ENCODE results near the gene GORASP1.

Gene GORASP1

DNA sequence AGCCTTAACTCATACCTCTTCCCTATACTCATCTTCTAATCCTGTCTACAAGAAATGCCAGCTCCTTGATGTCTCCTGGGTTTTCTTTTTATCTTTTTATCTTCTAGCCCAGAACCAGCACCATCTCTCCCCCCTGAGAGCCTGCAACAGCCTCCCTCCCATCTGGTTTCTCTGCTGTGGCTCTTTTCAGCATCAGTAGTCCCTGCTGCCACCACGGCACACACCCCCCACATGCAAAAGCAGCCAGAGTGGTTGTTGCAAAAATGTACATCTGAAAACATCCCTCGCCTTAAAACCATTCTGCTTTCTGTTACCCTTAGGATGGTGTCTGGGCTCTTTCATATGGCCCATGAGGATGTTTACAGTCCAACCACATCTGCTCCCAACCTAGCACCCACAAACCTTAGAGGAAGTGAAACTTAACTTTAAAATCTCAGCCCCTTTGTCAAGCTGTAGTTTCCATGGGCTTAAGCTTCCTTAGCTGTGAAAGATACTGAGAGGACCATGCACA, 828 bp upstream of the GORASP1 start:
- H3K36me3 ChIP-seq (ENCODE audit: control insufficient read depth, insufficient read depth, low read length): peaks cover 5% of the 10 kb centered on the region

DNA sequence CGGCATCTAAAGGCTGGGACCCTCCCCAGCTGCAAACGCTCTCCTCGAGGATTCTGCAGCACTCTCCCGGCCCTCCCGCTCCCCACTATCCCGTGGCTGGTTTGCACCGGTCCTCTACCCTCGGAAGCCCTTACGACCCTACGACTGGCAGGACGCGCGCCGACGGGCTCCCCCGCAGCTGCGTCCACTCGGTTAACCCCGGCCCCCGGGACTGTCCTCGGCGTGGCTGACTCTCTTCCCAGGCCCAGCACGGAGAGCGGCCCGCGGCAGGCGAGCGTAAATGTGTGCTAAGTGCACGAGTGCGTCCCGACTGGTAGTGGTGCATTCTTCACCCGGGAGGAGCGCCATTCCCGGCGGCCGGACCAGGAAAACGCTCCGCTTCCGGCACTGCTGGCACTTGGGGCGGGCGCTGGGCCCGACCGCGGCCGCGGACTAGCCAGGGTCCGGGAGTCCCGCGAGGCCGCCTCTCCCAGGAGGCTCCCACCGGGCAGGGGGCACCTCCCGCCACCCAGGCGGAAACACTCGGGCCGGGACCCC, 508 bp downstream of the GORASP1 start:
- no peaks in the 10 kb centered on the region for H3K9me3 ChIP-seq (ENCODE audit: control insufficient read depth, low read length)
- peaks cover 15% of the 10 kb centered on the region for H3K36me3 ChIP-seq (ENCODE audit: control insufficient read depth, insufficient read depth, low read length)
- 0 to 1% methylated on average over 47 to 53 of the region's 55 CpGs for WGBS, 2 experiments (ENCODE audit: insufficient coverage in 2 of 2)
- peaks cover 18% of the 10 kb centered on the region for H3K4me1 ChIP-seq (ENCODE audit: control insufficient read depth, insufficient read depth, low read length, poor library complexity, severe bottlenecking)
- peak overlapping the region; percentile 93 for H3K4me3 ChIP-seq (ENCODE audit: extremely low read depth, insufficient read depth, low read length, poor library complexity, severe bottlenecking)
- H3K27ac ChIP-seq (ENCODE audit: low read depth, low read length, severe bottlenecking): peak overlapping the region; percentile 73

More for the DNA sequence above, 828 bp upstream of the GORASP1 start:
- Histone ChIP-seq H3K27ac (ENCODE audit: low read depth, low read length, severe bottlenecking) (peak overlapping the region; percentile 73), H3K4me1 (ENCODE audit: control insufficient read depth, insufficient read depth, low read length, poor library complexity, severe bottlenecking) (peaks cover 18% of the 10 kb centered on the region), H3K4me3 (ENCODE audit: extremely low read depth, insufficient read depth, low read length, poor library complexity, severe bottlenecking) (peak overlapping the region; percentile 93), H3K9me3 (ENCODE audit: control insufficient read depth, low read length) (no peaks in the 10 kb centered on the region)
- 62% methylated on average over 2 of the region's 2 CpGs; no CpG with 5 or more reads in 1 of the 2 experiments for WGBS, 2 experiments (ENCODE audit: insufficient coverage in 2 of 2)

DNA sequence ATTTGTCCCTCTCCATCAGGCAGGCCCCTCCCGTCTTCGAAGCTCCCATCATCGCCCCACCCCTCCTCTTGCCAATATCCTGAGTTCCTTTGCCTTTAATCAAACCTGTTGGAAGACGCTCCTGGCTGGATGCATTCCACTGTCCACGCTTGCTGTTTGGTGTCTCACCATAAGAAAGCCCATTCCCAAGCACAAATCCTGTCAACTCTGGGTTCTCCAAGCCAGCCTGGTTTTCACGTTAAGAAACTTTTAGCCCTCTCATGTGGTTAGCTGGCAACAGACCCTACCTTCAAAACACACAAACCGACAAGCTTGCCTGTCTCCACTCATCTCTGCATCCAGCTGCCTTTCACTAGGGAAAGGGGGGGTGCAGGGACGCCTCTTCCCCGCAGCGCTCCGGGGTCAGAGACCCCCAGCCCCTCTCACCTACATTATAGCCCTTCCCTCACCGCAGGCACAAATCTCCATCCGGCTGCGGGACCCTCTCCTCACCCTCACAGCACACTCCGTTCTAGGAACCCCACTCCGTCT, 1.1 kb downstream of the GORASP1 start:
- WGBS, 2 experiments (ENCODE audit: insufficient coverage in 2 of 2): 5 to 15% methylated on average over 11 to 14 of the region's 16 CpGs
- H3K36me3 ChIP-seq (ENCODE audit: control insufficient read depth, insufficient read depth, low read length): peaks cover 17% of the 10 kb centered on the region
- peak overlapping the region; percentile 93 for H3K4me3 ChIP-seq (ENCODE audit: extremely low read depth, insufficient read depth, low read length, poor library complexity, severe bottlenecking)
- H3K27ac ChIP-seq (ENCODE audit: low read depth, low read length, severe bottlenecking): peak overlapping the region; percentile 73
- H3K9me3 ChIP-seq (ENCODE audit: control insufficient read depth, low read length): no peaks in the 10 kb centered on the region
- peaks cover 18% of the 10 kb centered on the region for H3K4me1 ChIP-seq (ENCODE audit: control insufficient read depth, insufficient read depth, low read length, poor library complexity, severe bottlenecking)

DNA sequence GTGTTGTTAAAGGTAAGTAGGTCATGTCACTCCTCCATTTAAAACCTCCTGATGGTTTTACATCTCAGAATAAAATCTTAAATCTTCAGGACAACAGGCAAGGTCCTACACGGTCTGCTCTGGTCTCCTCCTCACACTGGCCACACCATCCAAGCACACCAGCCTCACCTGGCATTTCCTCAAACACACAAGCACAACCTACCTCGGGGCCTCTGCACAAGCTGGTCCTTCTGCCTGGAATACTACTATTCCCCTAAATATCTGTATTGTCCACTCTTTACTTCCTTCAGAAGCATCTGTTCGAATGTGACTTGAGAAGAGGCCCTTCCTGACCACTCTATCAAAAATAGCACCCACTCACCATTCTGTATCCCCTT, 1.8 kb downstream of the GORASP1 start:
- no peak overlapping the region for H3K27ac ChIP-seq (ENCODE audit: low read depth, low read length, severe bottlenecking)
- WGBS, 2 experiments (ENCODE audit: insufficient coverage in 2 of 2): 92 to 97% methylated on average over 2 to 3 of the region's 3 CpGs
- peaks cover 18% of the 10 kb centered on the region for H3K4me1 ChIP-seq (ENCODE audit: control insufficient read depth, insufficient read depth, low read length, poor library complexity, severe bottlenecking)
- H3K36me3 ChIP-seq (ENCODE audit: control insufficient read depth, insufficient read depth, low read length): peaks cover 22% of the 10 kb centered on the region
- H3K9me3 ChIP-seq (ENCODE audit: control insufficient read depth, low read length): no peaks in the 10 kb centered on the region
- H3K4me3 ChIP-seq (ENCODE audit: extremely low read depth, insufficient read depth, low read length, poor library complexity, severe bottlenecking): peak overlapping the region; percentile 93

DNA sequence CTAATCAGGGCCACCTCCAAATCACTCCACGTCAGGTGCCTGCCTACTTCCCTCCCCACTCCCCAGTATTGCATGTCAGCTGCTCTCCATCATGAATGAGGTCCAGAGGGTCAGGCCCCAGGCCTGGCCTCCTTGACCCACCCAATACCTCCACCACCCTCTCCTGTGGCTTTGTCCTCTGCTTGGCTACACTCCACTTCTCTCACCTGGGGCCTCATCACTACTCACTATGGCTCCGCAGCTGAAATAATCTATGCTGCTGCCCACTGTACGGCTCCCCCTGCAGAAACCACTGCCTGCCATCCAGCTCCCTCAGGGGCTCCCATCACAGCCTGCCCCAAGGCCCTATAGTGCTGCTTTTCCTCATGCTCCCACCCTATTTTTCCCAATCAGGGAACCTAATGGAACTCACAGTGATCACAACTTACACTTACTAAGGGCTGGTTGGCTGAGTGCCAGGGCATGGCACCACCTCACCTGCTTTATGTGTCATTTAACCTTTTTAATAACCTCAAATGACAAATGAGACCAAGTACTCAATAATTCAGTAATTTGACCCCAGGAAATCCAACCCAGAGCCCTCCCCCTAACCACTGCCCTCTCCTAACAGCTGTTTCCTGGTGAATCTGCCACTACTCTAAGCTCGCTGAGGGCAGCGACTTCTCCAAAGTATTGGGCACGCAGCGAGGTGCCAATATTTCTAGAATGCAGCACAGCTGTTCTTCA, 2.3 kb downstream of the GORASP1 start:
- H3K9me3 ChIP-seq (ENCODE audit: control insufficient read depth, low read length): no peaks in the 10 kb centered on the region
- no peak overlapping the region for H3K27ac ChIP-seq (ENCODE audit: low read depth, low read length, severe bottlenecking)
- 90 to 96% methylated on average over 4 to 6 of the region's 7 CpGs for WGBS, 2 experiments (ENCODE audit: insufficient coverage in 2 of 2)
- H3K4me3 ChIP-seq (ENCODE audit: extremely low read depth, insufficient read depth, low read length, poor library complexity, severe bottlenecking): no peak overlapping the region
- H3K4me1 ChIP-seq (ENCODE audit: control insufficient read depth, insufficient read depth, low read length, poor library complexity, severe bottlenecking): peaks cover 18% of the 10 kb centered on the region
- H3K36me3 ChIP-seq (ENCODE audit: control insufficient read depth, insufficient read depth, low read length): peaks cover 27% of the 10 kb centered on the region

DNA sequence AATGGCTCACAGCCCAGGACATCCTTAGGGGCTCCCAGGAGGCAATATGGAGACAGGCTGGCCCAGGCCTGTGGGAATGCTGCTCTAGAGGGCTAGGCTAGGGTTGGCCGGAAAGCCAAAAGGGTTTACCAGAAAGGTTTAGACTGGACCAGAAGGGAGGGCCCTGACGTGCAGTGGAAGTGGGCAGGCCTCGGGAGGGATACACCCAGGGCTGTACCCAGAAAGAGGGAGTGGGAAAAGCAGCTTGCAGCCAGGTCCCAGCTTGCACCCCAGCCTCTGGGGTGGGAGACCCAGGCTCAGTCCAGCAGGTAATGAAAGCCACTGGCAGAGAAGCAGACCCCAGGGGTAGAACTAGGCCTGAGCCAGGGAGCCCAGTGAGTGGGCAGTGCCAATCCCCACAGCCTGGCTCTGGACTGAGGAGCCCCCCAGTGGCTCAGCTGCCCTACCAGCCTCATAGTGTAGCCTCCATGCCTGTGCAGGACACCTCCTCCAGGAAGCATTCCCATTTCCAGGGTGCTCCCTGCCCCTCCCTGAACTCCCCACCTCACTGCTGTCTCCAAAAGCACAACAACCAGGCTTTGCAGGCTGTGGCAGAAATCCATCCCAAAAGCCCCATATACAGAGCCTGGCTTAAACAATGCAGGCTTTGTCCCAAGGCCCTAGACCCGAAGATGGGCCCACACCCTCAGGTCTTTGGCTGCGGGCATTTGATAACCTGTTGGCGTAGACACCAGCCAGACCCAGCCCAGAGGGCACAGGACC, 3.5 kb downstream of the GORASP1 start:
- 95 to 97% methylated on average over 6 of the region's 6 CpGs for WGBS, 2 experiments (ENCODE audit: insufficient coverage in 2 of 2)
- H3K27ac ChIP-seq (ENCODE audit: low read depth, low read length, severe bottlenecking): no peak overlapping the region
- peaks cover 18% of the 10 kb centered on the region for H3K4me1 ChIP-seq (ENCODE audit: control insufficient read depth, insufficient read depth, low read length, poor library complexity, severe bottlenecking)
- no peaks in the 10 kb centered on the region for H3K9me3 ChIP-seq (ENCODE audit: control insufficient read depth, low read length)
- H3K4me3 ChIP-seq (ENCODE audit: extremely low read depth, insufficient read depth, low read length, poor library complexity, severe bottlenecking): no peak overlapping the region
- peaks cover 39% of the 10 kb centered on the region for H3K36me3 ChIP-seq (ENCODE audit: control insufficient read depth, insufficient read depth, low read length)

DNA sequence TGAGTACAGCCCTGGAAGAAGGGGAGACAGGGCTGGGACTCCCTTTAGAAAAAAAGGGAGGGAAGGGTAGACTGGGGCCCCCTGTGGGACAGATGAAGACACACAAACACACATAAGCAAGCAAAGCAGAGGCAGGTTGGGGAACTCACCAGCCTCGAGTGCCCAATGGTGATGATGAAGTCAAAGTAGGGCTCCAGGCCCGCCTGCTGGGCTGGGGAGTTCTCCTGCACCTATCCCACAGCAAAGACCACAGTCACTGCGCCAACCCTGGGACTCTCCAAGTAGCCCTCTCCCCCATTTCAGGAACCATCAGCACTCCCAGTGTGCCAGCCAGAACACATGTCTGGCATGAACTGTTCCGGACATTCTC, 4.1 kb downstream of the GORASP1 start:
- H3K9me3 ChIP-seq (ENCODE audit: control insufficient read depth, low read length): no peaks in the 10 kb centered on the region
- peaks cover 46% of the 10 kb centered on the region for H3K36me3 ChIP-seq (ENCODE audit: control insufficient read depth, insufficient read depth, low read length)
- H3K4me1 ChIP-seq (ENCODE audit: control insufficient read depth, insufficient read depth, low read length, poor library complexity, severe bottlenecking): peaks cover 12% of the 10 kb centered on the region
- H3K27ac ChIP-seq (ENCODE audit: low read depth, low read length, severe bottlenecking): no peak overlapping the region
- no peak overlapping the region for H3K4me3 ChIP-seq (ENCODE audit: extremely low read depth, insufficient read depth, low read length, poor library complexity, severe bottlenecking)
- WGBS, 2 experiments (ENCODE audit: insufficient coverage in 2 of 2): 83 to 100% methylated on average over 2 to 3 of the region's 4 CpGs

DNA sequence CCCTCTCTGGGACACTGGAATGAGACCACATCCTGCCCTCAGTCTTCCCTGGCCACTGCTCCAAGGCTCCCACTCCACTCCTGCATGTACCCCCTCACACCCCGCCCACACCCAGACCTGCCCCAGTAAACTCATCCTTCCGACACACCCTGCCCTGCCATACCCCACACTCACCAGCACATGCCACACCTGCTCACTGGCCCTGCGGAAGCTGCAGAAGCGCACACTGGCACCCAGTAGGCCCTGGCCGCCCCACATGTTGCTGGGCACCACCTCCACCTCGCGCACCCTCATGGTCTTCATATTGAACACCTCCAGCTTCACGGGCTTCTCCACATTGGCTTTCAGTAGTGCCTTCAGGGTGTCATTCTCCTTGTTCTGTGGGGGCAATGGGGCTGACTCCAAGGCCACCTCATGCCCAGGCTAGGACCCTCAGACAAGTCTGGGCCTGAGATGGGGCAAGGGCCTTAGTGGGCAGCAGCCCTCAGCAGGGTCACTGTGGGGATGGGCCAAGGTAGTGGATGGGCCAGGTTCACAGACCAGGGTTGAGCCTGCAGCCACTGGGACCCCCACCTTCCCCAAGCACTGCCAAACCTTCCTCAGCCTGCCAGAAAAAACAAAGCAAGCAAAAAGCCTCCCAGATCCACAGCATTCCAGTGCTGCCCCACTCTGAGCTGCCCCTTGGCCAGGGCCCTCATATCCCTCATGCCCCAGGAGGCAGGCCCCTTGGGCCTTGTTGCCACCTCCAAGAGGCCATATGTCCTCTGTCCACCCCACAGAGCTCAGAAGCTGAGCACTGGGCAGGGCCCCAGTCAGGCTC, 4.7 kb downstream of the GORASP1 start:
- Histone ChIP-seq H3K36me3 (ENCODE audit: control insufficient read depth, insufficient read depth, low read length) (peaks cover 51% of the 10 kb centered on the region), H3K4me3 (ENCODE audit: extremely low read depth, insufficient read depth, low read length, poor library complexity, severe bottlenecking) (no peak overlapping the region)
- 96 to 100% methylated on average over 8 of the region's 8 CpGs for WGBS, 2 experiments (ENCODE audit: insufficient coverage in 2 of 2)

DNA sequence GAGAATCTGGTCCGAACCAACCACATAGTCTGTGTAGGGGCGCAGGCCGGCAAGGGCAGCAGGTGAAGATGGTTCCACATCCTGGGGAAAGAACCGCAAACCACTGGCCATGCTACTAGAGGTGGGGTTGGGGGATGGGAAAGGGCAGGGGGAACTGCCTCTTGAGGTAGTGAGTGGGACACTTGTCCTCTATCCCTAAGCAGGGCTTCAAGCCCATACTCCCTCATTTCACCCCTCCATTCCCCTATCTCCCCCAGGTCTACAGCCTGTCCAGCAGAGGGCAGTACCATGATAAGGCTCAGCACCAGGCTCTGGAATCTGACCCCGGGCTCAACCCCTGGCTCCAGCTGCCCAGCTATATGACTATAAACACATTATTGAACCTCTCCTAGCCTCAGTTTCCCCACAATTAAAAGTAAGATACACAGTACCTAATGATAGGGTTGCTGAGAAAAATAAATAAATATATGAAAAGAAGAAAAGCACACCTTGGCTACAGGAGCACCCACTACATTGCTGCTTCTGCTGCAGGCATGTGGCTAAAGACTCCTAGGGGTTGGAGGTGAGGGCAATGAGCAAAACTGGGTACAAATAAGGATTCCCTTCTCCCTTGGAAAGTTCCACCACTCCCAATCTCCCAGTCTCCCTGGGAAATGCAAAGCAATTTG, 6.3 kb downstream of the GORASP1 start:
- Histone ChIP-seq H3K4me1 (ENCODE audit: control insufficient read depth, insufficient read depth, low read length, poor library complexity, severe bottlenecking) (peaks cover 24% of the 10 kb centered on the region), H3K27ac (ENCODE audit: low read depth, low read length, severe bottlenecking) (no peak overlapping the region), H3K9me3 (ENCODE audit: control insufficient read depth, low read length) (no peaks in the 10 kb centered on the region), H3K4me3 (ENCODE audit: extremely low read depth, insufficient read depth, low read length, poor library complexity, severe bottlenecking) (no peak overlapping the region), H3K36me3 (ENCODE audit: control insufficient read depth, insufficient read depth, low read length) (peaks cover 62% of the 10 kb centered on the region)
- 81 to 100% methylated on average over 2 to 3 of the region's 5 CpGs for WGBS, 2 experiments (ENCODE audit: insufficient coverage in 2 of 2)

More for the DNA sequence above, 4.7 kb downstream of the GORASP1 start:
- Histone ChIP-seq H3K27ac (ENCODE audit: low read depth, low read length, severe bottlenecking) (no peak overlapping the region), H3K9me3 (ENCODE audit: control insufficient read depth, low read length) (no peaks in the 10 kb centered on the region), H3K4me1 (ENCODE audit: control insufficient read depth, insufficient read depth, low read length, poor library complexity, severe bottlenecking) (peaks cover 8% of the 10 kb centered on the region)

DNA sequence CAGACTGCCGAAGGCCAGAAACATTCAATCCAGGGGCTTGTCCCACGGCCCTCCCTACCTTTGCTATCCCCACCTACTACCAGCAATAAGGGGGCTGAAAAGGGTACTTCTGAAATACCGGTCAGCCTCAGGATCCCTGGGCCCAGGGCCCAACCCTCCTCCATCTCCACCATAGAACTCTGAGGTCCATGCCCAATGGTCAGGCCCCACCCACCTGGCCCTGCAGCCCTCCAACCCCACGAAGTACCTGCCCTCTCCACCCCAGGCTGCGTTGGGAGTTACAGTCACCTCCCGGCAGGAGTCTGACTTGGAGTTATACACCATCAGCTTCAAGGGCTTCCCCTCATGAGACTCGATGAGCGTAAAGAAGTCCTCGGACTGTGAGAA, 6.9 kb downstream of the GORASP1 start:
- Histone ChIP-seq H3K9me3 (ENCODE audit: control insufficient read depth, low read length) (no peaks in the 10 kb centered on the region), H3K27ac (ENCODE audit: low read depth, low read length, severe bottlenecking) (no peak overlapping the region), H3K36me3 (ENCODE audit: control insufficient read depth, insufficient read depth, low read length) (peaks cover 67% of the 10 kb centered on the region), H3K4me3 (ENCODE audit: extremely low read depth, insufficient read depth, low read length, poor library complexity, severe bottlenecking) (no peak overlapping the region), H3K4me1 (ENCODE audit: control insufficient read depth, insufficient read depth, low read length, poor library complexity, severe bottlenecking) (peaks cover 19% of the 10 kb centered on the region)
- 90 to 94% methylated on average over 7 to 8 of the region's 9 CpGs for WGBS, 2 experiments (ENCODE audit: insufficient coverage in 2 of 2)

All from mesodermal cell (in vitro differentiated cells).